Activated gamma-delta T cell (primary cell): ENCODE data around the gene NID2.

Experiments
- DNase-seq: peaks from one replicate; lab custom pipeline; 2025; lab: John Stamatoyannopoulos, UW

The NID2 gene

GRCh38 chr14:52079239-52079959 lies 10.5 kb upstream of the NID2 start:
- DNase-seq = no peak

- DNase-seq = no peak
Observed at GRCh38 chr14:52078721-52079120, 9.9 kb upstream of the NID2 start.

GRCh38 chr14:52078095-52078531 lies 9.3 kb upstream of the NID2 start:
- DNase-seq = no peak

- DNase-seq = no peak
Observed at GRCh38 chr14:52077256-52077979, 8.6 kb upstream of the NID2 start.

- no peak for DNase-seq
Observed at GRCh38 chr14:52076334-52076733, 7.5 kb upstream of the NID2 start.

- no peak for DNase-seq
Observed at GRCh38 chr14:52075371-52075770, 6.5 kb upstream of the NID2 start.

- DNase-seq = no peak
Observed at GRCh38 chr14:52073251-52073650, 4.4 kb upstream of the NID2 start.

GRCh38 chr14:52072266-52072780 lies 3.5 kb upstream of the NID2 start:
- DNase-seq = no peak

GRCh38 chr14:52071675-52072074 lies 2.8 kb upstream of the NID2 start:
- DNase-seq = no peak

- no peak for DNase-seq
Observed at GRCh38 chr14:52070051-52070431, 1.2 kb upstream of the NID2 start.

GRCh38 chr14:52069307-52070050 lies 620 bp upstream of the NID2 start:
- DNase-seq = no peak

- no peak for DNase-seq
Observed at GRCh38 chr14:52067873-52068614, 815 bp downstream of the NID2 start.

GRCh38 chr14:52064174-52064573 lies 4.7 kb downstream of the NID2 start:
- DNase-seq = no peak

- no peak for DNase-seq
Observed at GRCh38 chr14:52063052-52063462, 5.8 kb downstream of the NID2 start.

- no peak for DNase-seq
Observed at GRCh38 chr14:52061890-52062289, 7.0 kb downstream of the NID2 start.

- DNase-seq = no peak
Observed at GRCh38 chr14:52061390-52061789, 7.5 kb downstream of the NID2 start.

GRCh38 chr14:52060080-52060479 lies 8.8 kb downstream of the NID2 start:
- DNase-seq = no peak

GRCh38 chr14:52059649-52060048 lies 9.2 kb downstream of the NID2 start:
- no peak for DNase-seq

- DNase-seq = no peak
Observed at GRCh38 chr14:52058341-52058740, 10.5 kb downstream of the NID2 start.

GRCh38 chr14:52055167-52055566 lies 13.7 kb downstream of the NID2 start:
- no peak for DNase-seq

- DNase-seq = no peak
Observed at GRCh38 chr14:52054678-52055077, 14.2 kb downstream of the NID2 start.

GRCh38 chr14:52053044-52053443 lies 15.8 kb downstream of the NID2 start:
- DNase-seq = no peak
